NCI-H345 treated with DMSO at 0.1 percent for 48 hours (cell line): ENCODE results near the gene RHBDL3.

Experiments used
- DNase-seq: peaks from one replicate; lab custom pipeline; 2025; ENCODE audit not compliant: unreplicated experiment; lab: John Stamatoyannopoulos, UW

Gene RHBDL3

GRCh38 chr17:32356378-32356743 is 90.7 kb downstream of the RHBDL3 start:
- no peak for DNase-seq

DNA sequence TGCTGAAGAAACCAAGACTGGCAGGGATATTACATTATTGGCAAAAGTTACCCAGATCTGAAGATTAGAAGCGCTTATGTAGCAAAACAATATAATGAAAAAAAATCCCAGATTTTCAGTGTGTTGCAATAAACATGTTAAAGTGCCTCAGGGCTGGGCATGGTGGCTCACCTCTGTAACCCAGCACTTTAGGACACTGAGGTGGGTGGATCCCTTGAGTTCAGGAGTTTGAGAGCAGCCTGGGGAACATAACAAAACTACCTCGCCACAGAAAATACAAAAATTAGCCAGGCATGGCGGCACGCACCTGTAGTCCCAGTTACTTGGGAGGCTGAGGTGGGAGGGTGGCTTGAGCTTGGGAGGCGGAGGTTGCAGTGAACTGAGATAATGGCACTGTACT is 91.1 kb downstream of the RHBDL3 start:
- DNase-seq, result no peak

GRCh38 chr17:32357615-32358014 is 92.0 kb downstream of the RHBDL3 start:
- no peak for DNase-seq

DNA sequence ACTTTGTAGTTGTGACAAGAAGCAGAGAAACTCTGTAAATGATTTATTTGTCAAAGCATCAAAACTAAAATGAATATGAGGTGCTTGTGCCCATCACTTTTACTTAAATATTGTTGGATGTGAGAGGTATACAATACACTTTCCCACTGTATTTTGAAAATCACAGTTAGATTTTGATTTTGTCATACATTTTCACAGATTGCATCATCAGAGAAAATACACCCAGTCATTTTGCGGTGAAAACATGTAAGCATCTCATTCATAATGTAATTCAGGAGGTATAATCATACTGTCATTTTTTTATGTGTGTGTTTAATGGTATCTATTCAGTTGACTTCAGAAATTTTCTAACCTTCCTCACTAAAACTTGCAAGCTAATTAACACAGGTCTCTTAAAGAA is 95.6 kb downstream of the RHBDL3 start:
- DNase-seq, result no peak

- DNase-seq, result no peak
These were observed 104.8 kb downstream of the RHBDL3 start for GRCh38 chr17:32370426-32370825.
